ENCODE measurements around the gene IGF2R.
"Not testable (repeated sequence)": the region's sequence is repeated elsewhere in the genome, so short reads cannot be mapped to it uniquely, and the experiment has no call there.

Gene IGF2R

GRCh38 chr6:159952289-159953005, 16.4 kb upstream of the IGF2R start:
- no peak for DNase-seq (ENCODE audit: low read depth)

GRCh38 chr6:159953091-159953601, 15.7 kb upstream of the IGF2R start:
- DNase-seq (ENCODE audit: low read depth) = no peak

DNA sequence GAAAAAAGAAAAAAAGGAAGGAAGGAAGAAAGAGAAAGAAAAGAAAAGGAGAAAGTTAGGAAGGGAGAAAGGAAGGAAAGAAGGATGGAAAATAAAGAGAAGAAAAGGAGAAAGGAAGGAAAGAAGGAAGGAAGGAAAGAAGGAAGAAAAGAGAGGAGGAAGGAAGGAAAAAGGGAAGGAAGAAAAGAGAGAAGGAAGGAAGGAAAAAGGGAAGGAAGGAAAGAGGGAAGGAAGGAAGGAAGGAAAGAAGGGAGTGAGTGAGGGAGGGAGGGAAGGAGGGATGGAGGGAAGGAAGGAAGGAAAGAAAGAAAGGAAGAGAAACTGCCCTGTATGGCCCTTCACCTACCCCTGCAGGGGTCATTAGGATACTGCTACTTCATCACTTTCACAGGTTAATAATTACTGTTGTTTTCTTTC, 12.9 kb upstream of the IGF2R start:
- no peak for DNase-seq (ENCODE audit: low read depth)

- DNase-seq (ENCODE audit: low read depth) = no peak
Observed at GRCh38 chr6:159957071-159957673, 11.7 kb upstream of the IGF2R start.

DNA sequence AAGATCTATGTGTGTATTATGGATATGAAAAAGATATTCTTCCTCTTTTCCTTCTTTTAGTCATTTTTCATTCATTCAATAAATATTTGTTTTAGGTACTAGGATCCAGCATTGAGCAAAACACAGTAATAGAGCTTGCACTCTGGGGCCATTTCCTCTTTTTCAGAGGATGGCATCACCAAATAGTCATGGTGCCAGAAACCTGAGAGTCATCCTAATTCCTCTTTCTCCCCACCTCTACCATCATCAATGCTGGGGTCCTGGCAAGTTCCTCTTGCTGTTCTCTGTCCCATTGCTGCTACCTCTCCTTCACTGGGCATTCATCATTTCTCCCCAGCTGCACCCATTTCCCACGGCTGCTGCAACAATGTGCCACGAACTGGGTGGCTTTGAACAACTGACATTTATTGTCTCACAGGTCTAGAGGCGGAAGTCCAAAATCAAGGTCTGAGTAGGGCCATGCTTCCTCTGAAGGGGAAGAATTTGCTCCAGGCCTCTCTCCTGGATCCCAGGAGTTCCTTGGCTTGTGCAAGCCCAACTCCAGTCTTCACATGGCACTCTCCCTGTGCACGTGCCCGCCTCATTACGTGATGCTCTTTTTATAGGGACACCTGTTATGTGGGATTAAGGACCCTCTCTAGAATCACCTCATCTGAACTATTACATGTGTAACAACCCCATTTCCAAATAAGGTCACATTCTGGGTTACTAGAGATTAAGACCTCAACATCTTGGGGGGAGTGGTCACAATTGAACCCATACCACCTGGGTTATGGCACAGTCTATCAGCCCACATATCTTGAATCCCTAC, 9.5 kb upstream of the IGF2R start:
- DNase-seq (ENCODE audit: low read depth) = no peak

- no peak for DNase-seq (ENCODE audit: low read depth)
Observed at GRCh38 chr6:159959976-159960384, 8.9 kb upstream of the IGF2R start.

DNA sequence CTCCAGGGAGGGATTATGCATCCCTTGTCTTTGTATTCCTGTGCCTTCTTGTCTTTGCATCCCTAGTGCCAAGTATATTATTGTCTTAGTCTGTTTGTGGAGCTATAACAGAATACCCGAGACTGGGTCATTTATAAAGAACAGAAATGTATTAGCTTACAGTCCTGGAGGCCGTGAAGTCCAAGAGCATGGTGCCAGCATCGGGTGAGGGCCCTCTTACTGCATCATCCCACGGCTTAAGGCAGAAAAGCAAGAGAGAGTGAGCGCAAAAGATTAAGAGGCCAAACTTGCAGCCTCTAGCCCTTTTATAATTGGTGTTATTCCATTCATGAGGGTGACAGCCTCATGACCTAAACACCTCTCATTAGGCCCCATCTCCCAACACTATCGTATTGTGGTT, 8.4 kb upstream of the IGF2R start:
- DNase-seq (ENCODE audit: low read depth) = no peak

GRCh38 chr6:159961528-159961927, 7.4 kb upstream of the IGF2R start:
- DNase-seq (ENCODE audit: low read depth) = no peak

GRCh38 chr6:159963111-159963510, 5.8 kb upstream of the IGF2R start:
- no peak for DNase-seq (ENCODE audit: low read depth)

- DNase-seq (ENCODE audit: low read depth) = no peak
Observed at GRCh38 chr6:159964046-159964445, 4.8 kb upstream of the IGF2R start.

- DNase-seq (ENCODE audit: low read depth) = no peak
Observed at GRCh38 chr6:159966339-159966738, 2.5 kb upstream of the IGF2R start.

DNA sequence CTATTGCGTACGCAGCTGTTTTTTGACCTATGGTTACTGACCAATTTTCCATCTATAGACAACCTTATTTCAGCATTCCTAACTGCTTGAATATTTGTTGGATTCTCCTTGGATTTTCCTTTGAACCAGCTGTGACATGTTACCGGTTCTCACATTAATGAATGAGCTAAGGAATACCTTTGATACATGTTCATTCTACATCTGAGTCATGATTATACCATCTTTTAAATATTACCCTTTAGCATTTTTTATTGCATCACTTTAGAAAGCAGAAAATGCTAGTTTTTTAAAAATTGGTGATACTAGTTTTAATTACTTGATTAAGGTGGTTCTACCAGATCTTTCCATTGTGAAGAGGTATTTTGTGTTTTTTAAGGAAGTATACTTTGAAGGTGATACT, 1.9 kb upstream of the IGF2R start:
- no peak for DNase-seq (ENCODE audit: low read depth)

- DNase-seq (ENCODE audit: low read depth) = not testable (repeated sequence)
Observed at GRCh38 chr6:159967621-159968020, 1.3 kb upstream of the IGF2R start.

GRCh38 chr6:159969204-159969912, 476 bp downstream of the IGF2R start:
- DNase-seq (ENCODE audit: low read depth) = no peak

GRCh38 chr6:159969921-159970320, 1.0 kb downstream of the IGF2R start:
- DNase-seq (ENCODE audit: low read depth) = no peak

GRCh38 chr6:159970659-159971063, 1.8 kb downstream of the IGF2R start:
- DNase-seq (ENCODE audit: low read depth) = no peak

DNA sequence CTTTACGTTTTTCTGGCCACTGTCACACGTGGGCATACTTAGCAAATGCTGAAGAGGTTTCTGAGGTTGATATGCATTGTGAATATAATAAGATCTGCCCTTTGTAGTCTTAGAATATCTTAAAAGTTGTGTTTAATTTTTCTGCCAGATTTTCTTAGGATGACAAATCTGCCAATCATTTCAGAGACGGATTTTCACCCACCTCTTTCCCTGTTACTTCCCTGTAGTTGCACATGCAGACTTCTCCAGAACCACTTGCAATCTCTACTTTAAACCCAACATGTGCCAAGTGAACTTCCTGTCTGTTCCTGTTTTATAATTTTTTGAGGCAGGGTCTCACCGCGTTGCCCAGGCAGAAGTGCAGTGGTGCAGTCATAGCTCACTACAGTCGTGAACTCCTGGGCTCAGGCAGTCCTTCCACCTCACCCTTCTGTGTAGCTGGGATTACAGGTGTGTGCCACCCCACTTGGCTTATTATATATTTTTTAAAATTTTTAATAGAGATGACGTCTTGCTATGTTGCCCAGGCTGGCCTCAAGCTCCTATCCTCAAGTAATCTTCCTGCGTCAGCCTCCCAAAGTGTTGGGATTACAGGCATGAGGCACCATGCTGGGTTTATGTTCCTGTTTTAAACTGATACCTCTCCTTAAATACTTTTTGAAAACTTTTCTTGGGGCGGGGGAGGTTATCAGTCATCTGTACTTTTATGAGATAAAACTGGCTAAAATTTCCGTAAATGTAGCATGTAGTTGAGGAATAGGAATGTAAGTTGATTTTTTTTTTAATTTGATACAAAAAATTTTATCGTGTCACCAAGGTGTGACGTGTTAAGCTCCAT, 2.7 kb downstream of the IGF2R start:
- no peak for DNase-seq (ENCODE audit: low read depth)

DNA sequence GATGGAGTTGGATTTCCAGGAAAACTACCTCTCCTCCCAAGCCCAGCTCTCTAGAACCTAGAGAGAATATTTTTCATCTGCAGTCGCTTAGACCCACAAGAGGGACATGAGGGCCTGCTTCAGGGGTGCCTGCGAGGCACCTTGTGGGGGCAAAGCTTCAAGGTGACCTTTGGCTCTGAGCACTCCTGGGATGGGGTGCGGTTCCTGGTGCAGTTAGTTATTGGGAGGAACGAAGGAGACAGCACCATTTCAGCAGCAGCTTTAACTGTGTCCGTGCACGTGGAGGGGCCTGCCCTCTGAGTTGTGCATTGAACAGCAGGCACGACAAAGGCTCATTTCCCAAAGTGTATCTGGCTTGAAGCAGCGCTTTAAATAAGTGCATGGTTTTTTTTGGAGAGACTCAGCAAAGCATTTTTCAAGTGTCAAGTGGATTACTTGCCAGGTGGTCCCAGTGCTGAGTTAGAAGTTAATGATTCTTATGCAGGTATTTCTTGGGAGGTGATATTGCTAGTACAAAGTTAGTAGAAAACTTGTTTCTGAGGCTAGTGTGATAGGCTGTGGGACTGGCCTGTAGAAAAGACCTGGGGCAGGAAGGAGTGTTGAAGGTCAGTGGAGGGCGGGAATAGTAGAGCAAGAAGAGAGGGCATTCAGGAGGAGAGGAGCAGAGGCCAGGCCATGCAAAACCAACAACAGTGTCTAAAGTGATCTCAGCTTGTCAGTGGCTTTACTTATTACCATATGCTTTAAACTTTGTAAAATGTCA, 3.8 kb downstream of the IGF2R start:
- no peak for DNase-seq (ENCODE audit: low read depth)

- no peak for DNase-seq (ENCODE audit: low read depth)
Observed at GRCh38 chr6:159973406-159973805, 4.5 kb downstream of the IGF2R start.

DNA sequence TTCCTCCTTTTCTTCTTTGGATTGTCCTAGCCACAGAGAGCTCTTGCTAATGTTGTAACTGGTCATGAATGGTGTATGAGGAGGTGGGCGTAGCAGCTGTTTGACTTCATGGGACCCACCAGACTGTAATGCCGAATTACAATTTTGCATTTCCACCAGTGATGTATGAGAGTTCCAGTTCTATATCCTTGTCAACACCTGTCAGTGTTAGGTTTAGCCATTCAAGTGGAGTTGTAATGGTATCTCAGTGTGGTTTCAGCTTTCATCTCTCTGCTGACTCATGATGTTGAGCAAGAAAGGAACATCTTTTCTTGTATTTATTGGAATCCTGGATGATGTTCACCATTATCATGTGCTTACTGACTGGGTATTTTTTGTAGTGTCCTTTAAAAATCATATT, 5.1 kb downstream of the IGF2R start:
- DNase-seq (ENCODE audit: low read depth) = no peak

DNA sequence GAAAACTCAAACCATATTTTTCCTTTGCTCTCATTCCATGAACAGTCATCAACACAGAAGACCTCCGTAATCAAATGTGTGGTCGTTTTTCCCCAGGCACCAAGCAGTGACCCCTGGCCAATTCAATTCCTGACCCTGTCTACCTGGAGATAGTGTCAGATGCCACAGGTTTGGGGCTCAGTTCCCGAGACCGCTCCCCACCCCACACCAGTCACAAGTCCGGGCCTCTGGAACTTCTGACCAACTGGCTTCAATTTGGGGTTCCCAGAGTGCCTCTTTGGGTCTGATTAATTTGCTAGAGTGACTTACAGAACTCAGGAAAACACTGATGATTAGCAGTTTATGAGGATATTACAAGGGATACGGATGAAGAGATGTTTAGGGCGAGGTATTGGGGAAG, 6.0 kb downstream of the IGF2R start:
- no peak for DNase-seq (ENCODE audit: low read depth)

Data from CMK (cell line).